Astrocyte (in vitro differentiated cells and primary cell): ENCODE data around the gene DNAJC13. TPM values are rescaled to one million over a fixed set of nuclear protein-coding genes. Genes with fewer than 3 reads are reported as not detected.
A peak's percentile ranks its signal among the peaks of the same experiment; 100 is the strongest.

Source experiments
- DNase-seq: peaks from one replicate; pipeline ENCODE4 v3.0.0-alpha.2; 2010; ENCODE audit warnings: low read depth
- FAIRE-seq: peaks from 2 replicates; lab custom pipeline; 2011; peaks lifted over from hg19 to GRCh38; lab: Jason Lieb, UNC
- H2AFZ ChIP-seq: 2 replicates; pipeline ENCODE4 v1.6.0; 2012; ENCODE audit warnings: low read depth, low read length, inconsistent platforms
- H3K27ac ChIP-seq: 2 replicates; pipeline ENCODE4 v1.5.1; 2011; ENCODE audit warnings: low read depth, low read length, inconsistent platforms
- H3K27me3 ChIP-seq: 2 replicates; pipeline ENCODE4 v1.6.0; 2011; ENCODE audit warnings: low read length, inconsistent platforms; ENCODE audit not compliant: insufficient read depth
- H3K36me3 ChIP-seq: 2 replicates; pipeline ENCODE4 v1.5.1; 2011; ENCODE audit warnings: low read length, inconsistent platforms; ENCODE audit not compliant: insufficient read depth
- H3K4me1 ChIP-seq: 2 replicates; pipeline ENCODE4 v1.5.1; 2011; ENCODE audit warnings: low read length, inconsistent platforms; ENCODE audit not compliant: insufficient read depth
- H3K4me2 ChIP-seq: 2 replicates; pipeline ENCODE4 v1.6.0; 2012; ENCODE audit warnings: low read length, inconsistent platforms
- H3K4me3 ChIP-seq: 2 replicates; pipeline ENCODE4 v1.5.1; 2011; ENCODE audit warnings: low read depth, mild to moderate bottlenecking, low read length, inconsistent platforms; ENCODE audit not compliant: insufficient read depth
- H3K79me2 ChIP-seq: 2 replicates; pipeline ENCODE4 v1.6.0; 2012; ENCODE audit warnings: mild to moderate bottlenecking, low read length, inconsistent platforms; ENCODE audit not compliant: insufficient read depth
- H3K9ac ChIP-seq: 2 replicates; pipeline ENCODE4 v1.6.0; 2012; ENCODE audit warnings: mild to moderate bottlenecking, low read length, inconsistent platforms
- H3K9me3 ChIP-seq: 2 replicates; pipeline ENCODE4 v1.5.1; 2012; ENCODE audit warnings: low read depth, mild to moderate bottlenecking, low read length, inconsistent platforms; ENCODE audit not compliant: insufficient read depth
- H4K20me1 ChIP-seq: 2 replicates; pipeline ENCODE4 v1.6.0; 2012; ENCODE audit warnings: low read length, inconsistent platforms; ENCODE audit not compliant: insufficient read depth
- H3K27ac Mint-ChIP-seq: one replicate; pipeline ENCODE4 v1.8.0; 2021; ENCODE audit warnings: mild to moderate bottlenecking, mixed read lengths; ENCODE audit not compliant: unreplicated experiment
- H3K27me3 Mint-ChIP-seq: one replicate; pipeline ENCODE4 v1.8.0; 2021; ENCODE audit warnings: low read depth, mixed read lengths; ENCODE audit not compliant: unreplicated experiment
- H3K36me3 Mint-ChIP-seq: one replicate; pipeline ENCODE4 v1.8.0; 2021; ENCODE audit warnings: low read depth, mixed read lengths; ENCODE audit not compliant: unreplicated experiment
- H3K4me1 Mint-ChIP-seq: one replicate; pipeline ENCODE4 v1.8.0; 2021; ENCODE audit warnings: low read depth, mixed read lengths; ENCODE audit not compliant: unreplicated experiment
- H3K4me3 Mint-ChIP-seq: one replicate; pipeline ENCODE4 v1.8.0; 2021; ENCODE audit warnings: mild to moderate bottlenecking, moderate library complexity, mixed read lengths; ENCODE audit not compliant: unreplicated experiment
- H3K9me3 Mint-ChIP-seq: one replicate; pipeline ENCODE4 v1.8.0; 2021; ENCODE audit warnings: mild to moderate bottlenecking, mixed read lengths; ENCODE audit not compliant: unreplicated experiment
- EZH2 ChIP-seq: IDR thresholded peaks from 2 replicates; pipeline ENCODE4 v1.6.1; 2012; ENCODE audit warnings: mild to moderate bottlenecking, low read length, inconsistent platforms; ENCODE audit not compliant: insufficient read depth
- total RNA-seq: library from RNA; stranded (reverse); gene quantifications from 2 replicates; pipeline ENCODE4 v1.2.1, GENCODE V29; 2021
- TF ChIP-seq, protein P1 (sequence below): IDR thresholded peaks from 2 replicates; pipeline ENCODE4 v1.5.1; 2011; ENCODE audit warnings: low read depth, mild to moderate bottlenecking, inconsistent platforms, low read length, moderate library complexity; ENCODE audit not compliant: insufficient read depth

DNAJC13 gene
- total RNA-seq, 1 donor from 2014 or later: 38.5 TPM

DNA sequence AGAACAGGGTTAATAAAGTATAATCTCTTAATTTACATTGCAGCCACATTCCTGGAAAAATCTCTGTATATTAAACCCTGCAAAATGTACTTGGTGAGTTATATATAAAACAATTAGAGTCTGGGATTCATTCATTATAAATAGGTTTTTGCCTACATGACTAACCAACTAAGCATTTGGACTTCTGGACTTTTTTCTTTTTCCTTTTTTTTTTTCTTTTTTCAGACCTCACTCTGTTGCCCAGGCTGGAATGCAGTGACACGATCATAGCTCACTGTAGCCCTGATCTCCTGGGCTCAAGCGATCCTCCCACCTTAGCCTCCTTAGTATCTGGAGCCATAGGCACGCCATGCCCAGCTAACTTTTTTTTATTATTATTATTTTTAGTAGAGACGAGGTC is 4.5 kb downstream of the DNAJC13 start:
- Mint-ChIP-seq H3K4me1 (peaks cover 20% of the 10 kb centered on the region), H3K4me3 (no peak overlapping the region), H3K27ac (no peak overlapping the region), H3K9me3 (no peaks in the 10 kb centered on the region), H3K36me3 (peaks cover 2% of the 10 kb centered on the region), H3K27me3 (no peaks in the 10 kb centered on the region)
- Histone ChIP-seq H3K9me3 (no peaks in the 10 kb centered on the region), H3K9ac (no peak overlapping the region), H3K79me2 (peaks cover 90% of the 10 kb centered on the region), H2AFZ (no peak overlapping the region), H3K4me2 (peak overlapping the region; percentile 38), H3K27me3 (no peaks in the 10 kb centered on the region), H4K20me1 (peaks cover 29% of the 10 kb centered on the region), H3K4me1 (no peaks in the 10 kb centered on the region), H3K36me3 (no peaks in the 10 kb centered on the region), H3K4me3 (no peak overlapping the region), H3K27ac (peak overlapping the region; percentile 41)
- DNase-seq: peak; percentile 61
- TF ChIP-seq, protein P1, sequence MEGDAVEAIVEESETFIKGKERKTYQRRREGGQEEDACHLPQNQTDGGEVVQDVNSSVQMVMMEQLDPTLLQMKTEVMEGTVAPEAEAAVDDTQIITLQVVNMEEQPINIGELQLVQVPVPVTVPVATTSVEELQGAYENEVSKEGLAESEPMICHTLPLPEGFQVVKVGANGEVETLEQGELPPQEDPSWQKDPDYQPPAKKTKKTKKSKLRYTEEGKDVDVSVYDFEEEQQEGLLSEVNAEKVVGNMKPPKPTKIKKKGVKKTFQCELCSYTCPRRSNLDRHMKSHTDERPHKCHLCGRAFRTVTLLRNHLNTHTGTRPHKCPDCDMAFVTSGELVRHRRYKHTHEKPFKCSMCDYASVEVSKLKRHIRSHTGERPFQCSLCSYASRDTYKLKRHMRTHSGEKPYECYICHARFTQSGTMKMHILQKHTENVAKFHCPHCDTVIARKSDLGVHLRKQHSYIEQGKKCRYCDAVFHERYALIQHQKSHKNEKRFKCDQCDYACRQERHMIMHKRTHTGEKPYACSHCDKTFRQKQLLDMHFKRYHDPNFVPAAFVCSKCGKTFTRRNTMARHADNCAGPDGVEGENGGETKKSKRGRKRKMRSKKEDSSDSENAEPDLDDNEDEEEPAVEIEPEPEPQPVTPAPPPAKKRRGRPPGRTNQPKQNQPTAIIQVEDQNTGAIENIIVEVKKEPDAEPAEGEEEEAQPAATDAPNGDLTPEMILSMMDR: no peak
- no peak for TF ChIP-seq EZH2
- no peak for FAIRE-seq

DNA sequence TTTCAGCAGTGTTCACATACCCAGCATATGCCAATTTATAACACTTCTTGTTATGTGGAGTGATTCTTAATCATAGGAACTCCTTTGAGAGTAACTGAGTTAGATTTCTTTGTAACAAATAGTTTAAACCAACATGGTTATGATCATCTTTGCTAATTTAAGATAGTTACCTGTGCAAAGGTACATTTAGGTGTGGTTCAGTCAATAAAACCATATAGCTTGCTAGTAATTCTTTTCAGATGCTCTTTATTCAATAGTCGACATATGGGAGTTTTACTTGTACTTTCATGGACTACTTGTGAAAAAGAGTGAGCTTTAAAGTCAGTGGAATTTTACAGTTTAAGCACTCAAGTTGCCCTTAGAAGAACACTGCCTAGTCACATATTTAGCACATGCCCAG is 5.2 kb downstream of the DNAJC13 start:
- H3K27ac ChIP-seq: no peak overlapping the region
- peaks cover 2% of the 10 kb centered on the region for H3K36me3 Mint-ChIP-seq
- peak overlapping the region; percentile 34 for H3K4me3 Mint-ChIP-seq
- H3K9ac ChIP-seq: no peak overlapping the region
- H3K9me3 ChIP-seq: no peaks in the 10 kb centered on the region
- peaks cover 29% of the 10 kb centered on the region for H4K20me1 ChIP-seq
- H3K27me3 Mint-ChIP-seq: no peaks in the 10 kb centered on the region
- H3K4me1 ChIP-seq: no peaks in the 10 kb centered on the region
- DNase-seq: no peak
- TF ChIP-seq EZH2: no peak
- TF ChIP-seq, protein P1: no peak
- peaks cover 96% of the 10 kb centered on the region for H3K79me2 ChIP-seq
- H3K36me3 ChIP-seq: no peaks in the 10 kb centered on the region
- FAIRE-seq: peak; percentile 52
- no peaks in the 10 kb centered on the region for H3K27me3 ChIP-seq
- H2AFZ ChIP-seq: no peak overlapping the region
- H3K4me2 ChIP-seq: no peak overlapping the region
- H3K4me3 ChIP-seq: no peak overlapping the region
- no peaks in the 10 kb centered on the region for H3K9me3 Mint-ChIP-seq
- peaks cover 20% of the 10 kb centered on the region for H3K4me1 Mint-ChIP-seq
- H3K27ac Mint-ChIP-seq: no peak overlapping the region

DNA sequence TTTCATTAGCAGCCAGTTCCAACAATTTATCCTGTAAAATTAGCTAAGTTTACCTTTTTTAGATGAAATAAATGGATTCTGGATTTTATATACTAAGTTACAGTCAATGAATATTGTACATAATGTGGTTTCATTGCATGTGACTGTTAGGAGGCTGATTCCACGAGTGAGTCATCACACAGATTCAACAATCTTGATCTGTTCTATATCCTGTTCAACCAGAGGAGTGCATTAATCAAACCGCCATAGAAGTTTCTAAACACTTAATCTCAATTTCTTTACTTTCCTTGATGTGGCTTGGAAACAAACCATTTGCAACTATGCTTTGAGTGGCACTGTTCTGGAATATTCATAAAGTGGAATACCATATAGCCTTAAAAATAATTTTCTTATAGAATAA is 15.3 kb downstream of the DNAJC13 start:
- Mint-ChIP-seq H3K36me3 (no peaks in the 10 kb centered on the region), H3K27ac (no peak overlapping the region), H3K4me1 (peaks cover 6% of the 10 kb centered on the region), H3K9me3 (no peaks in the 10 kb centered on the region), H3K4me3 (no peak overlapping the region), H3K27me3 (no peaks in the 10 kb centered on the region)
- DNase-seq: peak; percentile 88
- Histone ChIP-seq H3K9me3 (no peaks in the 10 kb centered on the region), H4K20me1 (peaks cover 10% of the 10 kb centered on the region), H3K27me3 (no peaks in the 10 kb centered on the region), H3K27ac (peak overlapping the region; percentile 76), H3K36me3 (peaks cover 20% of the 10 kb centered on the region), H3K4me1 (peaks cover 12% of the 10 kb centered on the region), H3K9ac (peak overlapping the region; percentile 48), H2AFZ (no peak overlapping the region), H3K4me2 (peak overlapping the region; percentile 37), H3K79me2 (peaks cover 57% of the 10 kb centered on the region), H3K4me3 (no peak overlapping the region)
- TF ChIP-seq, protein P1: no peak
- no peak for TF ChIP-seq EZH2
- peak; percentile 84 for FAIRE-seq
